A549 (cell line): ENCODE data around the gene POMC. TPM values are rescaled to one million over a fixed set of nuclear protein-coding genes. Genes with fewer than 3 reads are reported as not detected.

Experiments used
- ATAC-seq, 2 experiments: fragments of 200-7000 bp in 1 of 2; fragments of >200 bp in 1 of 2; cut with Nextera tagmentation in 1 of 2; cut with Tn5 transposase in 1 of 2; 3 replicates each; pipeline versions ENCODE4 v1.8.0 to v1.9.1; 2018 to 2020; ENCODE audit warnings: mild to moderate bottlenecking in 1 of 2, moderate library complexity in 1 of 2
- CTCF ChIA-PET: fragments of 300-600 bp; sonication (Branson Sonifier 250); formaldehyde crosslinking; extraction: SDS; loops from one replicate; lab custom pipeline; 2021; ENCODE audit warnings: antibody characterized with exemption, inconsistent platforms; lab: Yijun Ruan, JAX
- POLR2A ChIA-PET: fragments of 350-600 bp; formaldehyde crosslinking; extraction: SDS; loops from one replicate; lab custom pipeline; 2021; ENCODE audit warnings: antibody characterized with exemption, inconsistent platforms; lab: Yijun Ruan, JAX
- DNase-seq, 2 experiments: peaks; one replicate each; pipeline versions ENCODE4 v3.0.0 to v3.0.0-alpha.2; 2011 to 2016; ENCODE audit warnings: low read depth in 1 of 2, low spot score in 1 of 2
- FAIRE-seq: peaks from 2 replicates; lab custom pipeline; 2011; peaks lifted over from hg19 to GRCh38; lab: Jason Lieb, UNC
- H3K27ac ChIP-seq, 2 experiments: fragments of >200 bp; sonication (Bioruptor Twin); formaldehyde crosslinking; 3 replicates each; pipeline ENCODE4 v1.5.1; 2016 to 2017
- H3K4me1 ChIP-seq: fragments of >200 bp; sonication (Bioruptor Twin); formaldehyde crosslinking; 3 replicates; pipeline ENCODE4 v1.6.1; 2016
- H3K4me2 ChIP-seq: fragments of >200 bp; sonication (Bioruptor Twin); formaldehyde crosslinking; 3 replicates; pipeline ENCODE4 v1.6.1; 2016
- H3K4me3 ChIP-seq: fragments of >200 bp; sonication (Bioruptor Twin); formaldehyde crosslinking; 3 replicates; pipeline ENCODE4 v1.5.1; 2016
- H3K9me3 ChIP-seq: fragments of >200 bp; sonication (Bioruptor Twin); formaldehyde crosslinking; 3 replicates; pipeline ENCODE4 v1.6.1; 2016
- CTCF ChIP-seq: fragments of >200 bp; sonication (Bioruptor Twin); formaldehyde crosslinking; IDR thresholded peaks from 3 replicates; pipeline ENCODE4 v1.5.1; 2016
- EHF ChIP-seq: fragments of 250-450 bp; sonication (Bioruptor Pico); IDR thresholded peaks from 2 replicates; pipeline ENCODE4 v1.5.0; 2020; ENCODE audit warnings: mild to moderate bottlenecking
- EHMT2 ChIP-seq: fragments of 200-600 bp; sonication (generic); IDR thresholded peaks from 2 replicates; pipeline ENCODE4 v1.6.1; 2016; ENCODE audit warnings: antibody characterized with exemption, low read depth, mild to moderate bottlenecking, moderate library complexity
- ELK1 ChIP-seq: fragments of 150-350 bp; IDR thresholded peaks from 2 replicates; pipeline ENCODE4 v1.6.1; 2014; ENCODE audit warnings: low read depth, mild to moderate bottlenecking, low read length
- EP300 ChIP-seq, 2 experiments: fragments of >200 bp; sonication (Bioruptor Twin); formaldehyde crosslinking; IDR thresholded peaks; 2 replicates in 1 of 2; 3 replicates in 1 of 2; pipeline ENCODE4 v1.6.1; 2016 to 2017
- FOSB ChIP-seq: fragments of 250-450 bp; sonication (Bioruptor Pico); IDR thresholded peaks from 2 replicates; pipeline ENCODE4 v1.5.0; 2020; ENCODE audit warnings: mild to moderate bottlenecking, moderate library complexity
- HES2 ChIP-seq: fragments of >200 bp; sonication (Bioruptor Twin); formaldehyde crosslinking; IDR thresholded peaks from 2 replicates; pipeline ENCODE4 v1.6.1; 2016
- HOXA7 ChIP-seq: fragments of 250-450 bp; sonication (Bioruptor Pico); IDR thresholded peaks from 2 replicates; pipeline ENCODE4 v1.5.0; 2020; ENCODE audit warnings: mild to moderate bottlenecking, moderate library complexity
- KDM5A ChIP-seq: fragments of 200-600 bp; sonication (generic); IDR thresholded peaks from 2 replicates; pipeline ENCODE4 v1.6.1; 2016; ENCODE audit warnings: antibody characterized with exemption, mild to moderate bottlenecking
- MAX ChIP-seq: IDR thresholded peaks from 2 replicates; pipeline ENCODE4 v1.6.1; 2012
- MAZ ChIP-seq: fragments of 150-350 bp; IDR thresholded peaks from 2 replicates; pipeline ENCODE4 v1.6.1; 2014; ENCODE audit warnings: antibody characterized with exemption, low read depth, low read length, borderline replicate concordance
- NPAS2 ChIP-seq: fragments of 250-450 bp; sonication (Bioruptor Pico); IDR thresholded peaks from 2 replicates; pipeline ENCODE4 v1.8.0; 2022; ENCODE audit warnings: mild to moderate bottlenecking, moderate library complexity, borderline replicate concordance
- PBX3 ChIP-seq: IDR thresholded peaks from 2 replicates; pipeline ENCODE4 v1.6.1; 2012
- PHF8 ChIP-seq: fragments of 200-600 bp; sonication (generic); IDR thresholded peaks from 2 replicates; pipeline ENCODE4 v1.6.1; 2016; ENCODE audit warnings: low read depth, mild to moderate bottlenecking, antibody characterized with exemption, moderate library complexity, borderline replicate concordance
- POLR2AphosphoS2 ChIP-seq: conservative IDR thresholded peaks from 2 replicates; pipeline ENCODE4 v1.6.1; 2012; ENCODE audit warnings: low read length, improper control_type of control experiment, inconsistent platforms
- REST ChIP-seq: fragments of 200-600 bp; sonication (generic); IDR thresholded peaks from 2 replicates; pipeline ENCODE4 v1.6.1; 2016; ENCODE audit warnings: antibody characterized with exemption, mild to moderate bottlenecking, moderate library complexity
- SREBF2 ChIP-seq: fragments of 450-650 bp; IDR thresholded peaks from 2 replicates; pipeline ENCODE4 v1.6.1; 2014; ENCODE audit warnings: mild to moderate bottlenecking, moderate library complexity
- USF2 ChIP-seq: fragments of 450-650 bp; IDR thresholded peaks from 2 replicates; pipeline ENCODE4 v1.6.1; 2014; ENCODE audit warnings: antibody characterized with exemption
- ZNF302 ChIP-seq: fragments of 250-450 bp; sonication (Bioruptor Pico); IDR thresholded peaks from 2 replicates; pipeline ENCODE4 v1.9.0; 2021; ENCODE audit warnings: inconsistent platforms, mild to moderate bottlenecking, moderate library complexity
- ZSCAN20 ChIP-seq: fragments of 250-450 bp; sonication (Bioruptor Pico); IDR thresholded peaks from 2 replicates; pipeline ENCODE4 v1.8.0; 2022; ENCODE audit warnings: mild to moderate bottlenecking, moderate library complexity
- WGBS: methylation state at CpG from one replicate; pipeline ENCODE4 v1.1.6; 2017; ENCODE audit errors: missing lambda C conversion rate; 5-methylcytosine and 5-hydroxymethylcytosine counted together
- polyA plus RNA-seq, 4 experiments: library from polyadenylated mRNA; depleted of rRNA in 3 of 4; stranded (reverse); fragments of >200 nt; fragmentation: RNase III in 1 of 4; extraction: RNeasy Plus Mini Kit Qiagen cat#74134 plus additional on column Dnase treatment in 1 of 4; gene quantifications; 2 replicates in 3 of 4; 3 replicates in 1 of 4; pipeline ENCODE4 v1.2.3, GENCODE V29; 2011 to 2017

Gene POMC
- polyA plus RNA-seq, 2 of the 4 experiments (the other 2 are of a cell fraction): not detected

- no peak for TF ChIP-seq ELK1
- no peak for TF ChIP-seq ZNF302
- TF ChIP-seq USF2: no peak
- no peak for TF ChIP-seq MAX
- no peak for TF ChIP-seq PHF8
- no peak for TF ChIP-seq SREBF2
- no peak for TF ChIP-seq EP300 (IDR thresholded peaks at IDR 0.05)
- TF ChIP-seq NPAS2 (CRISPR knock-in tag): no peak
- TF ChIP-seq ZSCAN20 (CRISPR knock-in tag): no peak
- TF ChIP-seq EHMT2: no peak
- TF ChIP-seq FOSB: no peak
- TF ChIP-seq REST: no peak
- TF ChIP-seq EHF (CRISPR knock-in tag): no peak
- TF ChIP-seq POLR2AphosphoS2: no peak
- no peak for TF ChIP-seq MAZ
- TF ChIP-seq CTCF: no peak
- TF ChIP-seq HOXA7 (CRISPR knock-in tag): no peak
- TF ChIP-seq HES2: no peak
- TF ChIP-seq PBX3: no peak
- no peak for TF ChIP-seq KDM5A
- no peak for ATAC-seq
- Histone ChIP-seq H3K4me2 (no peak overlapping the region), H3K4me1 (no peaks in the 10 kb centered on the region), H3K4me3 (no peak overlapping the region), H3K27ac (no peak overlapping the region), H3K9me3 (no peaks in the 10 kb centered on the region)
- no peak for FAIRE-seq
- no peak for DNase-seq
- ChIA-PET POLR2A (no interaction called here), CTCF (interaction anchor here (4.9 kb wide), 1 partner anchor 20 kb away, joined by 21 read pairs; no protein-coding TSS in a partner anchor)
- WGBS: 39% methylated on average over 6 of the region's 6 CpGs
Measured at GRCh38 chr2:25176138-25176537, 7.8 kb upstream of the POMC start.
